ENCODE results near the gene GSE1. TPM values are rescaled to one million over a fixed set of nuclear protein-coding genes. Genes with fewer than 3 reads are reported as not detected.

The GSE1 gene
- total and polyA plus RNA-seq, 9 of the 15 experiments (the other 6 are each of a cell fraction or from before 2014, with no cell fraction given), result 12.2 to 244 (median 57.9) TPM

DNA sequence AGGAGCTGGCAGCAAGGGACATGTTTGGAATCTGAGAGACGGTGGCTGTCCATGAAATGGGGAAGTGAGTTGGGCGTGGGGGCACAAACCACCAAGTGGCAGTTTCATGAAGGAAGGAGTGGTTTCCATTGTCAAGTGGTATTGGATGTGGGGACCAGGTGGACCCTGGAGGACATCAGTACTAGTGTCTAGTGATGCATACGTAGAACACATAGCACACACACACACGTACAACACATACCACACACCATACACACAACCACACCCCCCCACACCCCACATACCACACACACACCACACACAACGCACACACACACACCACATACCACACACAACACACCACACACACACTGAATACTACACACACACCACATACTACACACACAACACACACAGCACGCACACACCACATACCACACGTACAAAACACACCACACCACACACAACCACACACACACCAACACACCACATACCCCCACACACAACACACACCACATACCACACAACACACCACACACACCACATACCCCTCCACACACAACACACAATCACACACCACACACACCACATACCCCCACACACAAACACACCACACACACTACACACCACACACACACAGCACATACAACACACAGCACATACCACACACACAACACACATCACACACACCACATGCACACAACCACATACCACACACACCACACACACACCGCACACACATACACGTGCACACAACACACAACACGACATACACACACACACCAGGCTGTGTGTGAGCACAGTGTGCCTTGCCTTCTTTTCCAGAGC is 41.1 kb upstream of the GSE1 start (continued):
- TF ChIP-seq, protein P1, sequence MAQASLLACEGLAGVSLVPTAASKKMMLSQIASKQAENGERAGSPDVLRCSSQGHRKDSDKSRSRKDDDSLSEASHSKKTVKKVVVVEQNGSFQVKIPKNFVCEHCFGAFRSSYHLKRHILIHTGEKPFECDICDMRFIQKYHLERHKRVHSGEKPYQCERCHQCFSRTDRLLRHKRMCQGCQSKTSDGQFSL (CRISPR knock-in tag; IDR thresholded peaks at IDR 0.05), result peak; percentile 99
- TF ChIP-seq, protein P1 (tag; IDR thresholded peaks at IDR 0.05), result peak in 1 of 2 experiments; percentile 49; a peak in 1 of 4 replicates
- no peak for TF ChIP-seq ZC3H4 (CRISPR knock-in tag; IDR thresholded peaks at IDR 0.05; ENCODE audit: borderline replicate concordance)
- TF ChIP-seq, protein P2, sequence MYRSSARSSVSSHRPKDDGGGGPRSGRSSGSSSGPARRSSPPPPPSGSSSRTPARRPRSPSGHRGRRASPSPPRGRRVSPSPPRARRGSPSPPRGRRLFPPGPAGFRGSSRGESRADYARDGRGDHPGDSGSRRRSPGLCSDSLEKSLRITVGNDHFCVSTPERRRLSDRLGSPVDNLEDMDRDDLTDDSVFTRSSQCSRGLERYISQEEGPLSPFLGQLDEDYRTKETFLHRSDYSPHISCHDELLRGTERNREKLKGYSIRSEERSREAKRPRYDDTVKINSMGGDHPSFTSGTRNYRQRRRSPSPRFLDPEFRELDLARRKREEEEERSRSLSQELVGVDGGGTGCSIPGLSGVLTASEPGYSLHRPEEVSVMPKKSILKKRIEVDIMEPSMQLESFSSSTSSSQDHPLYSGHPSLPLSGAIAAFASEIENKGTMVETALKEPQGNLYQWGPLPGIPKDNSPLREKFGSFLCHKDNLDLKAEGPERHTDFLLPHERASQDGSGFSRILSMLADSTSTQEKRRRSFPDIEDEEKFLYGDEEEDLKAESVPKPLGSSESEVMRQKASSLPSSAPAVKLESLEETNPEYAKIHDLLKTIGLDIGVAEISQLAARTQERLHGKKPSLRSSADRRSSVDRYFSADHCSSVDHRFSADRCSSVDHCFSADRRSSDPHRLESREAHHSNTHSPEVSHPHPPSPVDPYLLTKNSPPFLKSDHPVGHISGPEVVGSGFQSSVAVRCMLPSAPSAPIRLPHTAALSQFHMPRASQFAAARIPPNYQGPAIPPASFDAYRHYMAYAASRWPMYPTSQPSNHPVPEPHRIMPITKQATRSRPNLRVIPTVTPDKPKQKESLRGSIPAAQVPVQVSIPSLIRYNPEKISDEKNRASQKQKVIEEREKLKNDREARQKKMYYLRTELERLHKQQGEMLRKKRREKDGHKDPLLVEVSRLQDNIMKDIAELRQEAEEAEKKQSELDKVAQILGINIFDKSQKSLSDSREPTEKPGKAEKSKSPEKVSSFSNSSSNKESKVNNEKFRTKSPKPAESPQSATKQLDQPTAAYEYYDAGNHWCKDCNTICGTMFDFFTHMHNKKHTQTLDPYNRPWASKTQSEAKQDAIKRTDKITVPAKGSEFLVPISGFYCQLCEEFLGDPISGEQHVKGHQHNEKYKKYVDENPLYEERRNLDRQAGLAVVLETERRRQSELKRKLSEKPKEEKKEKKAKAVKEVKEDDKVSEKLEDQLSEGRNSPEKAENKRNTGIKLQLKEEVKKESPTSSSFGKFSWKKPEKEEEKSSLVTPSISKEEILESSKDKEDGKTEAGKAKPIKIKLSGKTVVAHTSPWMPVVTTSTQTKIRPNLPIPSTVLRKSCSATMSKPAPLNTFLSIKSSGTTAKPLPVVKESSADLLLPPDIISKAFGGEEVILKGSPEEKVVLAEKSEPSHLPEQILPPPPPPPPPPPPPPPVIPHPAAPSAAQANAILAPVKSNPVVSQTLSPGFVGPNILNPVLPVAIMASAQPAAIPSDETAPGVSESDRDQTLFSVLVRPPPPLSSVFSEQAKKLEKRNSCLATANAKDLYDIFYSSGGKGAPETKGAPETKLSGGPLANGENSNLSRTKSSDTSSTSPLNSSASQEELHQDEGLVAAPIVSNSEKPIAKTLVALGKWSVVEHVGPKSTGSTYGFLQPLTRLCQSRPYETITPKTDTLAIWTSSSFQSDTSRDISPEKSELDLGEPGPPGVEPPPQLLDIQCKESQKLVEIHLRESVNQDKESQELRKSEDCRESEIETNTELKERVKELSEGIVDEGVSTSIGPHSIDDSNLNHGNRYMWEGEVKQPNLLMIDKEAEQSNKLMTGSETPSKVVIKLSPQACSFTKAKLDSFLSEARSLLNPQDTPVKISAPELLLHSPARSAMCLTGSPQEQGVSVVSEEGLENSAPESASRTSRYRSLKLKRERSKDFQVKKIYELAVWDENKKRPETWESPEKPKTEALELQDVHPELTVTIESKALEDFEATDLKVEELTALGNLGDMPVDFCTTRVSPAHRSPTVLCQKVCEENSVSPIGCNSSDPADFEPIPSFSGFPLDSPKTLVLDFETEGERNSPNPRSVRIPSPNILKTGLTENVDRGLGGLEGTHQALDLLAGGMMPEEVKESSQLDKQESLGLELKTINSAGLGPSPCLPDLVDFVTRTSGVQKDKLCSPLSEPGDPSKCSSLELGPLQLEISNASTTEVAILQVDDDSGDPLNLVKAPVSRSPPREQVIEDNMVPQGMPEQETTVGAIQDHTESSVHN (IDR thresholded peaks at IDR 0.05; ENCODE audit: borderline replicate concordance in 1 of 2, low read depth in 1 of 2), result no peak
- peak; percentile 89; the same call in 1 of the 2 replicates for TF ChIP-seq HDAC6 (IDR thresholded peaks at IDR 0.05; ENCODE audit: low read depth, low read length)
- no peak for TF ChIP-seq DDX20 (tag; IDR thresholded peaks at IDR 0.05; ENCODE audit: low read depth)
- no peak for TF ChIP-seq HNRNPLL (IDR thresholded peaks at IDR 0.05; ENCODE audit: low read depth, low read length, poor library complexity, severe bottlenecking)
- no peak for TF ChIP-seq SFPQ (IDR thresholded peaks at IDR 0.05; ENCODE audit: low read depth, low read length)
- no peak for TF ChIP-seq ZNF282 (CRISPR knock-in tag; IDR thresholded peaks at IDR 0.05)
- TF ChIP-seq ZBTB17 (CRISPR knock-in tag; IDR thresholded peaks at IDR 0.05), result no peak
- TF ChIP-seq BRF2 (IDR thresholded peaks at IDR 0.05; ENCODE audit: borderline replicate concordance, insufficient read depth, insufficient read length), result no peak
